Gastrocnemius medialis (tissue), 4 donors: ENCODE results near the gene AKAP6. TPM values are rescaled to one million over a fixed set of nuclear protein-coding genes. Genes with fewer than 3 reads are reported as not detected.

ENCODE experiments used
- ATAC-seq, 2 donors: fragments of 150-250 bp; one replicate each; pipeline ENCODE4 v1.9.1; 2016
- DNase-seq, 2 donors: peaks; one replicate each; pipeline ENCODE4 v3.0.0-alpha.2; 2019
- H3K27ac ChIP-seq, 4 donors: fragments of 200-600 bp; sonication (generic); 1 replicate in 1 of 4; 2 replicates in 3 of 4; pipeline ENCODE4 v1.5.1; 2016 to 2018; ENCODE audit warnings: mild to moderate bottlenecking in 2 of 4, moderate library complexity in 1 of 4
- H3K27me3 ChIP-seq, 3 donors: fragments of 200-600 bp; sonication (generic) in 2 of 3; 1 replicate in 1 of 3; 2 replicates in 2 of 3; pipeline versions ENCODE4 v1.5.1 to v1.6.0; 2016 to 2019; ENCODE audit warnings: mild to moderate bottlenecking in 1 of 3, moderate library complexity in 1 of 3
- H3K36me3 ChIP-seq, 2 donors: fragments of 200-600 bp; sonication (generic) in 1 of 2; one replicate each; pipeline ENCODE4 v1.5.1; 2017 to 2018
- H3K4me1 ChIP-seq, 2 donors: fragments of 200-600 bp; sonication (generic) in 1 of 2; one replicate each; pipeline ENCODE4 v1.5.1; 2016 to 2017; ENCODE audit warnings: mild to moderate bottlenecking in 2 of 2
- H3K4me3 ChIP-seq, 4 donors: fragments of 200-600 bp; sonication (generic) in 3 of 4; 1 replicate in 1 of 4; 2 replicates in 3 of 4; pipeline ENCODE4 v1.5.1; 2016 to 2019; ENCODE audit warnings: mild to moderate bottlenecking in 2 of 4
- H3K9me3 ChIP-seq, 3 donors: fragments of 200-600 bp; sonication (generic) in 2 of 3; 1 replicate in 1 of 3; 2 replicates in 2 of 3; pipeline ENCODE4 v1.5.1; 2016 to 2019
- POLR2A ChIP-seq, 2 donors: fragments of 450-650 bp; IDR thresholded peaks; one replicate each; pipeline ENCODE4 v1.6.1; 2017; ENCODE audit warnings: antibody characterized with exemption in 2 of 2, mild to moderate bottlenecking in 2 of 2, moderate library complexity in 2 of 2
- in situ Hi-C, 4 donors: fragments of 200-750 bp; cut with MboI; loops; one replicate each; pipeline versions ENCODE4 v1.15.0 to v1.8.0; 2017; ENCODE audit warnings: low sequenced_read_pairs in 4 of 4
- intact Hi-C: fragments of 100-400 bp; cut with DNase I; formaldehyde crosslinking; loops from one replicate; pipeline ENCODE4 v1.15.1; 2023; ENCODE audit warnings: low total_unique reads
- total RNA-seq, 4 donors: library from RNA; depleted of rRNA; stranded (reverse); fragments of >200 nt; gene quantifications; one replicate each; pipeline versions ENCODE4 v1.1.0 to v1.2.3, GENCODE V29; 2016
- TF ChIP-seq, protein P1 (sequence below), 5 experiments: fragments of 450-650 bp in 3 of 5; fragments of 200-600 bp in 2 of 5; sonication (generic) in 2 of 5; IDR thresholded peaks in 4 of 5; conservative IDR thresholded peaks in 1 of 5; 1 replicate in 4 of 5; 2 replicates in 1 of 5; pipeline ENCODE4 v1.5.1; 2016 to 2019; ENCODE audit warnings: antibody characterized with exemption in 5 of 5, mild to moderate bottlenecking in 3 of 5, moderate library complexity in 3 of 5

AKAP6 gene
- total RNA-seq, 4 donors from 2014 or later = 23.2 to 59.2 (median 32.1) TPM

DNA sequence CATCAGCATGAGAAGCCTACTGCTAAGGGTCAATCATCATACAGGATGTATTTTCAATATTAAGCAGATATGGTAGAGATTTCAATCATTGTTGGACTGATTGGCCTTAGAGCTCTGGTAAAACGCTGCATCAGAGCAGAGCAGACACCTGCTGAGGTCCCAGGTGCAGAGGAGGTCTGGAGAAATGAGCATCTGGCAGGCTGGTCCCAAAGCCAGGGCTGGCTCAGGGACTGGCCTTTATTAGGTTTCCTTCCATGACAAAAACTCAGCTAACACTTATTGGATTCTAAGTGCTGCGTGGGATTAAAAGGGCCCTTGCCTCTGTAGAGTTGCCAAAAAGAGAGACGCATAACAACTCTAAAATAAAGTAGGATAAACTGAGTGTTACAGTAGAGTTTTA is 29.7 kb downstream of the AKAP6 start:
- H3K27me3 ChIP-seq = no peaks in the 10 kb centered on the region
- ATAC-seq (no peak), DNase-seq (no peak)
- H3K4me1 ChIP-seq = no peaks in the 10 kb centered on the region
- no peak overlapping the region for H3K27ac ChIP-seq
- in situ Hi-C loops (no loop called here), intact Hi-C loops (loop anchor here (5.0 kb wide), 1 partner anchor 986 kb away; no protein-coding TSS in a partner anchor)
- H3K9me3 ChIP-seq = no peaks in the 10 kb centered on the region
- no peak overlapping the region for H3K4me3 ChIP-seq
- no peaks in the 10 kb centered on the region for H3K36me3 ChIP-seq
- TF ChIP-seq POLR2A (IDR thresholded peaks at IDR 0.05) = no peak
- TF ChIP-seq, protein P1, sequence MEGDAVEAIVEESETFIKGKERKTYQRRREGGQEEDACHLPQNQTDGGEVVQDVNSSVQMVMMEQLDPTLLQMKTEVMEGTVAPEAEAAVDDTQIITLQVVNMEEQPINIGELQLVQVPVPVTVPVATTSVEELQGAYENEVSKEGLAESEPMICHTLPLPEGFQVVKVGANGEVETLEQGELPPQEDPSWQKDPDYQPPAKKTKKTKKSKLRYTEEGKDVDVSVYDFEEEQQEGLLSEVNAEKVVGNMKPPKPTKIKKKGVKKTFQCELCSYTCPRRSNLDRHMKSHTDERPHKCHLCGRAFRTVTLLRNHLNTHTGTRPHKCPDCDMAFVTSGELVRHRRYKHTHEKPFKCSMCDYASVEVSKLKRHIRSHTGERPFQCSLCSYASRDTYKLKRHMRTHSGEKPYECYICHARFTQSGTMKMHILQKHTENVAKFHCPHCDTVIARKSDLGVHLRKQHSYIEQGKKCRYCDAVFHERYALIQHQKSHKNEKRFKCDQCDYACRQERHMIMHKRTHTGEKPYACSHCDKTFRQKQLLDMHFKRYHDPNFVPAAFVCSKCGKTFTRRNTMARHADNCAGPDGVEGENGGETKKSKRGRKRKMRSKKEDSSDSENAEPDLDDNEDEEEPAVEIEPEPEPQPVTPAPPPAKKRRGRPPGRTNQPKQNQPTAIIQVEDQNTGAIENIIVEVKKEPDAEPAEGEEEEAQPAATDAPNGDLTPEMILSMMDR (IDR thresholded peaks at IDR 0.05 in 4 of 5, conservative IDR thresholded peaks at IDR 0.05 in 1 of 5) = no peak

DNA sequence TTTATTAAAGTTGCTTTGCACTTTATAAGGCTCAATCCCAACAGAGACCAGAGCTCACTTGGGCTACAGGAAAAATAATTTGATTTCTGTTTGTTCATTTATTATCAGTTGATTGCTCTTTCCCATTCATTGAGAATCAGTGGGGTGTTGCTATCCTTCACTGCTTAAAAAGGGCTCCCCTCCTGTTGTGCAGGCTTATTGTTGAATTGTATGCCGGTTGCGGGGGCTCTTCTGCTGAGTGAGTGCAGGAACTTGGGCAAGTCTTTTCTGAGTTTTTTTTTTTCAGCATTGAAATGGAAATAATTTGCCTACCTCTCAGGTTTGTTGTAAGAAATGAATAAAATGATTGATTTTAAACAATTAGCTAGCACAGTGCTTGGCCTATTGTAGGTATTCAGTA is 32.6 kb downstream of the AKAP6 start:
- no peak for ATAC-seq
- Histone ChIP-seq H3K36me3 (no peaks in the 10 kb centered on the region), H3K4me1 (peaks cover 8 to 11% of the 10 kb centered on the region in 2 donors), H3K27me3 (no peaks in the 10 kb centered on the region), H3K27ac (no peak overlapping the region), H3K4me3 (no peak overlapping the region), H3K9me3 (no peaks in the 10 kb centered on the region)
- intact Hi-C loops = no loop called here
- DNase-seq = no peak
- in situ Hi-C loops = no loop called here
- TF ChIP-seq, protein P1 (IDR thresholded peaks at IDR 0.05 in 4 of 5, conservative IDR thresholded peaks at IDR 0.05 in 1 of 5) = no peak

DNA sequence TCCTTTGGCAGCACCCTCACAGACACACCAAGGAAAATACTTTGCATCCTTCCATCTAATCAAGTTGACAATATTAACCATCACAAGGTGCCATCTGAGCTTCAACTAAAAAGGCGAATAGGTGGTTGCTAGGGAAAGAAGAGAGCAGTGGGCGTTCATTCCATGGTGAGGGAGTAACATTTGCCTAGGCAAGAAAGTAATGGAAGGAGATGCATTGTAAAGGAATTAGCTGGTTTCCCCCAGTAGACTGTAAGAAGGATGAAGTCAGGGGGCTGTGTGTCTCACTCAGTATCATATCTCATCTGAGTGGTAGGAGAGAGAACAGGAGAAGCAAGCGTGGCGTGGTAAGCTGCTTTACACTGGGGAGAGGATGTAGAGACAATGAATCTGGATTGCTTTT is 34.7 kb downstream of the AKAP6 start:
- TF ChIP-seq, protein P1 (IDR thresholded peaks at IDR 0.05 in 4 of 5, conservative IDR thresholded peaks at IDR 0.05 in 1 of 5) = no peak
- TF ChIP-seq POLR2A (IDR thresholded peaks at IDR 0.05) = no peak
- no peak overlapping the region for H3K4me3 ChIP-seq
- no peaks in the 10 kb centered on the region for H3K9me3 ChIP-seq
- H3K27me3 ChIP-seq = no peaks in the 10 kb centered on the region
- DNase-seq (no peak), ATAC-seq (no peak)
- H3K36me3 ChIP-seq = no peaks in the 10 kb centered on the region
- no peak overlapping the region for H3K27ac ChIP-seq
- peaks cover 10 to 24% of the 10 kb centered on the region in 2 donors for H3K4me1 ChIP-seq
- intact Hi-C loops (no loop called here), in situ Hi-C loops (no loop called here)

DNA sequence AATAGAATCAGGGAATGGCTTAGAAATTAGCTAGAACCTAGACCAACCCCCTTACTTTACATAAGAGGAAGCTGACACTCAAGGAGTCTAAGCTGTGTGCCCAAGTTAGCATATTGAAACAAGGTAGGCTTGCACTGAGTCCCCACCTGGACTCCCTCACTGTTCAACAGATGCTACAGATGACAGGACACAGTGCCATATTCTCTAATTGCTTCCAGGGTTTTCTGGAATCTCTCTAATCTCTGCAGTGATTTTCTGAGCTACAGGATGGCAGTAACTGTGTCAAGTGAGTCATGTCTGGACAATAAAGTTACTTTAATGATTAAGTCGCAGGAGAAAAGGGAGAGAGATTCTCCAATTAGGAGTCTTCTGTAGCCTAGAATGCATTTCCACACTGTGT is 35.8 kb downstream of the AKAP6 start:
- intact Hi-C loops (no loop called here), in situ Hi-C loops (no loop called here)
- Histone ChIP-seq H3K27ac (no peak overlapping the region), H3K27me3 (no peaks in the 10 kb centered on the region), H3K4me3 (no peak overlapping the region), H3K4me1 (peaks cover 10 to 24% of the 10 kb centered on the region in 2 donors), H3K9me3 (no peaks in the 10 kb centered on the region), H3K36me3 (no peaks in the 10 kb centered on the region)
- TF ChIP-seq, protein P1 (IDR thresholded peaks at IDR 0.05 in 4 of 5, conservative IDR thresholded peaks at IDR 0.05 in 1 of 5) = no peak
- no peak for TF ChIP-seq POLR2A (IDR thresholded peaks at IDR 0.05)
- DNase-seq (no peak), ATAC-seq (no peak)

DNA sequence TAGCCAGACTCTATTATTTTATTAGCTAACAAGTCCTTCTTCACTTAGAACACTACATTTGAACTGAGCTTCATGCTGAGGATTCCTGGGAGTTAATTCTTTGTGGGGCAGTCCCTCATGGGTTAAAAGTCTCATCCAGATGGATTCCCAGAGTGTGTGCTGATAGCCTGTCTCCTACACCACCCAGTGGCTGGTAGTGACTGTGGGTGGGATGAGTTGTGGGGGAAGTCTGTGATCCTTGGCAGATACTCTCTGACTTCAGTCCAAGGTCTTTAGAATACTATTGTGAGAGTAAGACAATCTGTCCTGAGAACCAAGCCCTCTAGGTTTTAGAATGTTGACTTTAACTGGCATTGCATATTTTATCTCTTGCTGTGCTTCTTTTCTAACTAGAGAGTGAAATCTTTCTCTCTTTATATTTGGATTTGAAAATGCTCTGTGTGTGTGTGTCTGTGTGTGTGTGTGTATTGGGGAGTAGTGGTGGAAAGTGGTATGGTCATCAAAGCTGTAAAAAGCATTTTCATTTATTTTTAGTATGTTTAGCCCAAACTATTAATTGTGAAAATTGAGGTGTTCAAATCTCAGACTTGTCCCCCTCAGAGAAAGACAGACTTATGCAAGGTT is 37.3 kb downstream of the AKAP6 start:
- Histone ChIP-seq H3K4me1 (peaks cover 10 to 24% of the 10 kb centered on the region in 2 donors), H3K36me3 (no peaks in the 10 kb centered on the region), H3K4me3 (no peak overlapping the region), H3K9me3 (no peaks in the 10 kb centered on the region), H3K27ac (no peak overlapping the region), H3K27me3 (no peaks in the 10 kb centered on the region)
- in situ Hi-C loops (no loop called here), intact Hi-C loops (no loop called here)
- ATAC-seq = peak; percentile 20 to 30
- TF ChIP-seq, protein P1 (IDR thresholded peaks at IDR 0.05 in 4 of 5, conservative IDR thresholded peaks at IDR 0.05 in 1 of 5) = no peak
- no peak for TF ChIP-seq POLR2A (IDR thresholded peaks at IDR 0.05)
- DNase-seq = no peak
